Stimulated activated CD4-positive, alpha-beta T cell treated with anti-CD3 and anti-CD28 coated beads, TNF-alpha, amount 100 ng/mL, for 24 hours (primary cell): ENCODE results near the gene GLI1.
A peak's percentile ranks its signal among the peaks of the same experiment; 100 is the strongest.
"Not testable (repeated sequence)": the region's sequence is repeated elsewhere in the genome, so short reads cannot be mapped to it uniquely, and the experiment has no call there.

Experiments used
- DNase-seq, 3 experiments: peaks; one replicate each; pipeline ENCODE4 v3.0.0-alpha.2; 2020; ENCODE audit warnings: low read depth in 3 of 3

Gene GLI1

DNA sequence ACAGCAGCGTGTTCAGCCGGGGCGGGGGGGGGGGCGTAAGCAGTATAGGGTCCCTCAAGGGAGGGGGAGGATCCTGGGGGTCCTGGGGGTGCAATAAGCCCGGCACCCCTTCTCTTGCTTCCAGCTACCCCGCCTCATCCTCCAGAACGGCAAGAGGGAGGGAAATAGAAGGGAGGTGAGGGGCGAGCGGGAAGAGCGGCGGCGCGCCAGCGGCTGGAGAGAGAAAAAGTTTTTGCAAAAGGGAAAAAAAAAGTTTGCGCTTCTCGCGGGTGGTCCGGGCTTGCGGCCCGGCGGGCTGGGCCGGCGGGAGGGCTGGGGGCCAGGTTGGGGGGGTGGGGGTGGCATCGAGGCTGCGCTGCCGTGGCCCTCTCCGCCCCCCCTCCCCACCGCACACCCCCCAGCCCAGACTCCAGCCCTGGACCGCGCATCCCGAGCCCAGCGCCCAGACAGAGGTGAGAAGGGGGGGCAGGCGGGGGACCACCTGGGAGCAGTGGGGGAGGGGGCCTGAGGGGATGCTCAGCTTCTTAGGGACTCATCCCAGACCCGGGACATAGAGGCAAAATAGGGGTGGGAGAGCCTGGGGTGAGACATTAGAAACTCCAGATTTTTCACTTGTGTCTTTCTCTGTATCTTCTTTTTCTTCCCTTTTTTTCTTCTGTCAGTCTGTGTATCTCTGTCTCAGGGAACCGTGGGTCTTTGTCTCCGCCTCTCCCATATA, at the start of gene GLI1:
TSS of gene GLI1 (plus strand) at position 36 of the 718 bp plus-strand sequence. CDS start 3,907 bp downstream, outside the sequence.
- DNase-seq: no peak

DNA sequence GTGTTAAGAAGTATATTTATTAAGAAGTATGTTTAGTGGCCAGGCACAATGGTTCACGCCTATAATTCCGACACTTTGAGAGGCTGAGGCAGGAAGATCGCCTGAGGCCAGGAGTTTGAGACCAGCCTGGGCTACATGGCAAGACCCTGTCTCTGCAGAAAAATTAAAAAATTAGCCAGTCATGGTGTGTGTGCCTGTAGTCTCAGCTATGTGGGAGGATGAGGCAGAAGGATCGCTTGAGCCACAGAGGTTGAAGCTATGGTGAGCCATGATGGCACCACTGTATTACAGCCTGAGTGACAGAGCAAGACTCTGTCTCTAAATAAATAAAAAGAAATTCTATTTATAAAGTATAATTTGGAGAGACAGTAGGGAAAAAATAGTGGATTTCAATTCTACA, 49.1 kb upstream of the GLI1 start:
- no peak for DNase-seq

DNA sequence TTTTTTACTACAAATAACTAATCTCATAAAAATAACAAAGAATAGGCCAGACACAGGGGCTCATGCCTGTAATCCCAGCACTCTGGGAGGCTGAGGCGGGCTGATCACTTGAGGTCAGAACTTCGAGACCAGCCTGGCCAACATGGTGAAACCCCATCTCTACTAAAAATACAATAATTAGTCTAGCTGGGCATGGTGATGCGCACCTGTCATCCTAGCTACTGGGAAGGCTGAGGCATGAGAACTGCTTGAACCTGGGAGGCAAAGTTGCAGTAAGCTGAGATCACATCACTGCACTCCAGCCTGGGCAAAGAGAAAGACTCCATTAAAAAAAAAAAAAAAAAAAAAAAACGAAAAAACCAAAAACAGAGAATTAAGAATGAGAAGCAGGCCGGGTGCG, 45.4 kb upstream of the GLI1 start:
- not testable (repeated sequence) for DNase-seq

DNA sequence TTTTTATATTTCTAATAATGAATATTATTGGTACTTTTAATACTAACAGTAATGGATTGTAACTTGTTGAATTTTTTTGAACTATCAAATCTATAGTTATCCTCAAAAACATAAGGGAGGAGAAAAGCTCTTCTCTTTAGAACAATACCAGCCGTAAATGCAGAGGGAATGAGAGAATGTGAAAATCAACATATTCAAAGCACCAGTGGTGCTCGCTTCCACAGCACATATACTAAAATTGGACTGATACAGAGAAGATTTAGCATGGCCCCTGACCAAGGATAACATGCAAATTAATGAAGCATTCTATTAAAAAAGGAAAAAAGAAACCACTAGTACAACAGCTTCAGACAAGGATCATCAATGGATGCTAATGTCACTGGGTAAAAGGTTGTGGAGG, 44.5 kb upstream of the GLI1 start:
- DNase-seq: no peak

DNA sequence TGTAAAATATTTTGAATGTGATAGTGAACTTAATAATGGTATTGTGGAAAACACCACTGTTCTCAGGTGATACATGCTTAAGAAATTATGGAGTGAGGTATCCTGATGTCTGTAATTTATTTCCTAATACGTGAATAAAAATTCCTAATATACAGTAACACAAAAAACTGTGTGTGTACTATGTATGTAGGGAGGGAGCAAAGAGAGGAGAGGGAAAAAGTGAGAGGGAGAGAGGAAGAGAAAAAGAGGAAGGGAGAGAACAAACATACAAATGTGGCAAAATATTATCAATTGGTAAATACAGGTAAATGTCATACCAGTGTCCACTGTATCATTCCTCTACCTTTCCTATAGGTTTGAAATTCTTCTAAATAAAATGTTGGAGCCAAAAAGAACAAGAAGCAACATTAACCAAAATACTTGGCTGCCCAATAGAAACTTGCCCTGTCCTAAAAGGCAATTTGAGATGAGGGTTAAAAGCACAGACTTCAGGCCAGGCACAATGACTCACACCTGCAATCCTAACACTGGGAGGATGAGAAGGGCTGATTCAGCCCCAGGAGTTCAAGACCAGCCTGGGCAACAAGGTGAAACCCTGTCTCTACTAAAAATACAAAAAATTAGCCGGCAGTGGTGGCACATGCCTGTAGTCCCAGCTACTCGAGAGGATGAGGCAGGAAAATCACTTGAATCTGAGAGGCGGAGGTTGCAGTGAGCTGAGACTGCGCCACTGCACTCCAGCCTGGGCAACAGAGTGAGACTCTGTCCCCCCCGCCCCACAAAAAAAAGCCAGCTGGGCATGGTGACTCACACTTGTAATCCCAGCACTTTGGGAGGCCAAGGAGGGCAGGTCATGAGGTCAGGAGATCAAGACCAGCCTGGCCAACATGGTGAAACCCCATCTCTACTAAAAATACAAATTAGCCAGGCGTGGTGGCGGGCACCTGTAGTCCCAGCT, 43.3 kb upstream of the GLI1 start:
- no peak for DNase-seq

DNA sequence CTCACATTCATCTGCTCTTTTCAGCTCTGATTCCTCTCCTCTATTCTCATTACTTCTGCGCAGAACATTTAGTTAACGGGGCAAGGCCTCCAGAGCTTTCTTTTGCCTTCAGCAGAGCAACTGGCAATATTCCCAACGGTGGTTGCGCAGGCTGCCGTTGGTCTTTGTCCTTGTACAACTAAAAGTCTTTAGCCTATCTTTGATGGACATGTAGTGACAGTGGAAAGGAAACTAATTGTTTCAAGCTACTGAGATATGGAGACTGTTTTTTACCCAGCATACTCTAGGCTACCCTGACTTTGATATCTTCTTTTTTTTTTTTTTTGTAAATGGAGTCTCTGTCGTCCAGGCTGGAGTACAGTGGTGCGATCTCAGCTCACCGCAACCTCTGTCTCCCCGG, 41.3 kb upstream of the GLI1 start:
- DNase-seq: no peak

DNA sequence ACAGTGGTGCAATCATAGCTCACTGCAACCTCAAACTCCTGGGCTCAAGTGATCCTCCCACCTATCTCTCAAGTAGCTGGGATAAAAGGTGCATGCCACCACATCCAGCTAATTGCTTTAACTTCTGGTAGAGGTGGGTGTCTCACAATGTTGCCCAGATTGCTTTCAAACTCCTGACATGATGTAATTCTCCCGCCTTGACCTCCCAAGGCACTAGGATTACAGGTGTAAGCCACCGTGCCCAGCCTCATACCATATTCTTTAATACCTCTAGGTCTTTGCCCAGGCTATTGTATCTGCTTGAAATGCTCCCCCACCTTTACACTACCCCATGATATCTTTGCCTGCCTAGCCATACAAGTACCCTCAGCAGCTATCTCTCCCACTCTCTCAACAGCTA, 40.1 kb upstream of the GLI1 start:
- no peak for DNase-seq

DNA sequence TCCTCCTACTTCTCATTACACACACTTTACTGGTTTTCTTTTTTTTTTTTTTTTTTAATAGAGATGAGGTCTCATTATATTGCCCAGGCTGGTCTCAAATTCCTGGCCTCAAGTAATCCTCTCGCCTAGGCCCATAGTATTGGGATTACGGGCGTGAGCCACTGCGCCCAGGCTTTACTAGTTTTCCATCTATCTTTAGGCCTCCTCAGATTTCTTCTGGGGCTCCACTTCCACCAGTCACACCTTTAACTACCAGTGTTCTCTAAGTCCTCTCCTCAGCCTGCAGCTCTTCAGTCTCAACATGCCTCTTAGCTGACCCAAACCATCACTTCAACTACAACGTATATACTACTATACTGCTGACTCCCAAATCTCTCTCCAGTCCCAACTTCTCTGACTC, 39.1 kb upstream of the GLI1 start:
- no peak for DNase-seq

DNA sequence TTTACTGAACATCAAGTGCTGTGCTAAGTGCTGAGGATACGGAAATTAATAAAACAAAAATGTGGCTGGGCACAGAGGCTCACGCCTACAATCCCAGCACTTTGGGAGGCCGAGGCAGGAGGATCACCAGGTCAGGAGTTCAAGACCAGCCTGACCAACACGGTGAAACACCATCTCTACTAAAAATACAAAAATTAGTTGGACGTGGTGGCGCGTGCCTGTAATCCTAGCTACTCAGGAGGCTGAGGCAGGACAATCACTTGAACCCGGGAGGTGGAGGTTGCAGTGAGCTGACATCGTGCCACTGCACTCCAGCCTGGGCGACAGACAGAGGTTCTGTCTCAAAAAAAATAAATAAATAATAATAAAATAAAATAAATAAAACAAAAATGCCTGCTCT, 32.6 kb upstream of the GLI1 start:
- not testable (repeated sequence) for DNase-seq

DNA sequence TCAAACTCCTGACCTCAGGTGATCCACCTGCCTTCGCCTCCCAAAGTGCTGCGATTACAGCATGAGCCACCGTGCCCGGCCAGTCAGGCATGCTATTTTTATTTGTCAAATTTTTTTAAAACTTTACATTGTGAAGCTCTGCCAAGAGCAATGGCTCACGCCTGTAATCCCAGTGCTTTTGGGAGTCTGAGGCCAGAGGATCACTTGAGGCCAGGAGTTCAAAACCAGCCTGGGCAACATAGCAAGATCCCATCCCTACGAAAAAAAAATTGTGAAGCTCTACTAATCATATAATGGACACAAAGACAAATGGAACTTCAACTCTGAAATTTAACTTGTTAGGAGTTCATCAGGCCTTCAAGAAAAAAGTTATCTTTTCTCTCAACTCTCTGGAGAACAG, 30.6 kb upstream of the GLI1 start:
- DNase-seq: no peak

DNA sequence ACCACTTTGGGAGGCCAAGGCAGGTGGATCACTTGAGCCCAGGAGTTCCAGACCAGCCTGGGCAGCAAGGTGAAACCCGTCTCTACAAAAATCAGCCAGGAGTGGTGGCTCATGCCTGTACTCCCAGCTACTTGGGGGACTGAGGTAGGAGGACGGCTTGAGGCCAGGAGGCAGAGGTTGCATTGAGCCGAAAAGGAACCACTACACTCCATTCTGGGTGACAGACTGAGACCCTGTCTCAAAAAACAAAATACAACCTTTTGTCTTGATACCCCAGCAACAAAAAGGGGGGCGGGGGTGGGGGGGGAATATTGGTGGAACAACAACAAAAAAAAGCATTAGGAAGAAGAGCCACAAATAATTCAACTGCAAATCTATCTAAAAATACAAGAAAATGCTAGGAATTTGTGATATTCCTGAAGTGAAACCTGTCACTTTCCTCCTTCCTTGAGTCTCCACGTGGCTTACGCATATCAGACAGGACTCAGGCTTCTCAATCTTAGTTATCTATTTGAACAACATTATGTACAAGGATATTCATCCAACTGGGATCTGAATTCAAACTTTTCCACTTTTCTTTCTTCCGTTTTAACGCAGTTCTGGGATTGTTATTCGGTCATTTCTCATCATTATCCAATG, 30.0 kb upstream of the GLI1 start:
- DNase-seq: no peak

DNA sequence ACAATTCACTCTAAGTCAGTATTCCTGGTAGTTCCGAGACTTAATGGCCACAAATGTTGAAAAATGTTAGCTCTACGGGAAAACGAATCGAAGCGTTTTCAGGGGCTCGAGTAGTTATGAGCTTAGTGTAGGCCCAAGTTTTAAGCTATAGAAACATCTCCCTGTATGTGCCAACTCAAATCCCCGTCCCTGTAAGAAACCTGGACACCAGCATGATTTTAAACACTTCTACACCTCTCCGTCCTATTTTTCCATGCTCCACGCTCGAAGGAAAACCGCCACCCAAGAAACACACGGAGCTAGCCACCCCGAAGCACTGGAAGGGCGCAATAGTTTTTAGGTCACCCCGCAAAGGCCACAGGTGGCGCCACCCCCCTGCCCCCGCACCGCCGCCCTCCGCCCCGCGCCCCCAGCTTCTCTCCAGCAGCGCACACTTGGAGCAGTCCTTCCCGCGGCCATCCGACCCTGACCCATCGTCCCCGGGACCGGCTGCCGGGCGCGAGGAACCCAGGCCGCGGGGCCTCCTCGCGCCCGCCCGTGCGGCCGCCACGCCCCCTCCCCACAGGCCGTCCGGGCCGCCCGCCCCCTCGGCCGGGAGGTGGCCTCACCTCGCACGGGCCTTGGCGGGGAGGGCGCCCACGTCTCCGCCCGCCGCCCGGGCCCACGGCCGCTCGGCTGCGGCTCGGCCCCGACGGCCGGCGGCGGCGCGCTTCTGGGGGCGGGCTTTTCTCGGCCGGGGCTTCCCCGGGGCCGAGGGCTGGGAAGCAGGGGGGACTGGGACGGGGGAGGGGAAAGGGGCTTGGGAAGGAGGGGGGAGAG, 29.3 kb upstream of the GLI1 start:
- DNase-seq: peak in 1 of 3 experiments; percentile 18

DNA sequence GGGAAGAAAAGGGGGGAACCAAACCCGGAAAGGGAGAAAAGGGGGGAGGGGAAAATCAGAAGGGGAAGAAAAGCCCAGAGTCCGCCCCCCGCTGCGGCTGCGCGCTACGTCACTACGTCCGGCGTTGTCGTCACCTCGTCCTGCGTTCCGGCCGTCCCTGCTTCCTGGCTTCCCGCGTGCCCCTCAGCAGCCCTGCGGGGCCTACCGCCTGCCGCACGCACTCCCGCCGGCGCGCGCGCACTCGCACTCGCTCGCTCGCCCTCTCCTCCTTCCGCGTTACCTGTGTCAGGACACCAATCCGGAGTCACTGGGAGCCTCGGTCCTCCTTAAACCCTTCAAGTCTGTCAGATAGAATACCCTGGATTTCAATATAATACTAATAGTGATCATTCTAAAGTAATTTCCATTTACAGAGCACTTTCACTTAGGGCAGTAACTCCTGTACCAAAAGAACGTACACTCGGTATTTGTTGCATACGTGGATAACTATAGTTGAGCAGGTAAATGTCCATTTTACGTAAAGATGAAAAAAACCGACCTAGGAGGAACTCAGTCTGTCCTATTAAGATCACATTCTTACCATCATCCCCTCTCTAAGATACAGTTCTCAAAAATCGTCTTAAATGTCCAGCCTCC, 28.5 kb upstream of the GLI1 start, which contains the start of gene R3HDM2:
TSS of gene R3HDM2 (minus strand) at position 113 of the 636 bp plus-strand sequence. CDS start 120,615 bp downstream, outside the sequence.
- DNase-seq: peak; percentile 91 to 96 (median 95)

DNA sequence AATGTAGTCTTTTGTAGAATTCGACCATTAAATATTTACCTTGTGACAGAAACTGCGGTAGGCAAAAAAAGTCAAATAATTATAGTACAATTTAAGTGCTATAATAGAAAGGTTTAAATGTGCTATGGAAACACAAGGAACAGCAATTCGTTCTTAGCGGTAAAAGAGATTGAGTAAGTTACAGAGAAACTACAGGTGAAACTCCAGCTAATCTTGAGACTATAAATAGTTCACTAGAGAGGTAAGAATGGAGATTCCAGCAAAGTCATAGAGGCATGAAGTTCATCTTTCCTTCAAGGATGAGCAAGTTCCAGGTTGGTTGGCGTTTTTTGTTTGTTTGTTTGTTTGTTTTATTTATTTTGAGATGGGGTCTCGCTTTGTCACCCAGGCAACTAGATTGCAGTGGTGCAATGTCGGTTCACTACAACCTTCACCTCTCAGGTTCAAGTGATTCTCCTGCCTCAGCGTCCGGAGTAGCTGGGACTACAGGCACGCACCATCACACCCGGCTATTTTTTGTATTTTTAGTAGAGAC, 27.9 kb upstream of the GLI1 start:
- no peak for DNase-seq

DNA sequence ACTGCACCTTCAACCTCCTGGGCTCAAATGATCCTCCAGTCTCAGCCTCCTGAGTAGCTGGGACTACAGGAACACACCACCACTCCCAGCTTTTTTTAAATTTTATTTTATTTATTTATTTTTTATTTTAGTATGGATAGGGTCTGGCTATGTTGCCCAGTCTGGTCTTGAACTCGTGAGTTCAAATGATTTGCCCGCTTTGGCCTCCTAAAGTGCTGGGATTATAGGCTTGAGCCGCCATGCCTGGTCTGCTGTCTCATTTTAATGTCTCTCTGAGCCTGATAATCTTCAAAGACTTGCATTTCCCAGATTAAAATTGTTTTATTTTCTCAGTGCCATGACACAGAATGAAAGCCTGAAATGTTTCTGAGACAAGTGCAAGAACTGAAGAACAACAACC, 26.2 kb upstream of the GLI1 start:
- no peak for DNase-seq

DNA sequence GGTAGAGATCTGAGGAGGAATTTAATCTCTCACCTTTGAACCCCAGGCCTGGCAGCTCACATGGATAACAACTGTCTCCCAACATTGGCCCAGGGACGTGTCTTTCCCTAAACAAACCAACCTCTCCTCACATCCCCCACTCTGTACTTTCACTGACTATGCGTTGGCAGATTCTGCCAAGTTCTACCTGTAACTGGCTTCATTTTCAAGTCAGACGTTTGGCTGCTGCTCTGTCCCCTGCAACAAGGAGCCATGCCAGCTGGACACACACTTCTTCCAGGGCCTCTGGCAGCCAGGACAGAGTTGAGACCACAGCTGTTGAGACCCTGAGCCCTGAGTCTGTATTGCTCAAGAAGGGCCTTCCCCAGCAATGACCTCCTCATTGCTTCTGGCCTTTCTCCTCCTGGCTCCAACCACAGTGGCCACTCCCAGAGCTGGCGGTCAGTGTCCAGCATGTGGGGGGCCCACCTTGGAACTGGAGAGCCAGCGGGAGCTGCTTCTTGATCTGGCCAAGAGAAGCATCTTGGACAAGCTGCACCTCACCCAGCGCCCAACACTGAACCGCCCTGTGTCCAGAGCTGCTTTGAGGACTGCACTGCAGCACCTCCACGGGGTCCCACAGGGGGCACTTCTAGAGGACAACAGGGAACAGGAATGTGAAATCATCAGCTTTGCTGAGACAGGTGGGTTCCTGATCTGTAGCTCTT, 24.9 kb upstream of the GLI1 start, which contains the start of gene INHBC:
TSS of gene INHBC (plus strand) at position 268 of the 707 bp plus-strand sequence. CDS start at position 371, 103 bp downstream.
- DNase-seq: no peak

DNA sequence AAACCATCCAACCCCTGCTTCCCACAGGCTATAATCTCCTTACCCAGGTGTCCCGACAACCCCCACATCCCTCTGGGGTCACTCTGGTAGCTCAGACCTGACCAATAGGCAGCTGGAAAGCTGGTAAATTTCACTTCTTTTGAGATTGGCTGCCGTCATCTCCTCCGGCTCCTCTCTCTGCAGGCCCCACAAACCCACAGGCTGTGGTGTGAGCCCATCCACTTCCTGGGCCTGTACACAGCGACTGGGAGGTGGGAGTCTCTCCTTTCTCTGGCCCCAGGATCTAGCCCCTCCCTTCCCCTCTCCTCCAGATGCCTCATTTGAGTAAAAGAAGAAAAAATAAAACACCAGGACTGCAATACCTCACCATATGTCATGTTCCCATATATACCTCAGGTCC, 24.3 kb upstream of the GLI1 start:
- DNase-seq: no peak

DNA sequence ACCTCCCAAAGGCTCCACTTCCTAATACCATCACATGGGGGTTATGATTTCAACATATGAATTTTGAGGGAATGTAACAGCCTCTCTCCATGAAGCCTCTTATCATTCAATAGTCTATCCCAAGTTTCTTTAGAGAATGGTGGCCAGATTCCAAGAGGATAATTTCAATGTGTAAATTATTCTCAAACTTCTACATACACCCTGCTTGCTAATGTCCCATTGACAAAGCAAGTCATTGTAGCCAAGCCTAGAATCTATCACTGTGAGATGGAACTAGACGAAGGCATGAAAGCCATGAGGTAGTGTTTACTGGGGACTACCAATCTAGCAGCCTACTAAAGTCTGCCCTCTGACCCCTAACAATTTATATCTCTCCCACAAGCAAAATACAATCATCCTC, 21.2 kb upstream of the GLI1 start:
- no peak for DNase-seq

DNA sequence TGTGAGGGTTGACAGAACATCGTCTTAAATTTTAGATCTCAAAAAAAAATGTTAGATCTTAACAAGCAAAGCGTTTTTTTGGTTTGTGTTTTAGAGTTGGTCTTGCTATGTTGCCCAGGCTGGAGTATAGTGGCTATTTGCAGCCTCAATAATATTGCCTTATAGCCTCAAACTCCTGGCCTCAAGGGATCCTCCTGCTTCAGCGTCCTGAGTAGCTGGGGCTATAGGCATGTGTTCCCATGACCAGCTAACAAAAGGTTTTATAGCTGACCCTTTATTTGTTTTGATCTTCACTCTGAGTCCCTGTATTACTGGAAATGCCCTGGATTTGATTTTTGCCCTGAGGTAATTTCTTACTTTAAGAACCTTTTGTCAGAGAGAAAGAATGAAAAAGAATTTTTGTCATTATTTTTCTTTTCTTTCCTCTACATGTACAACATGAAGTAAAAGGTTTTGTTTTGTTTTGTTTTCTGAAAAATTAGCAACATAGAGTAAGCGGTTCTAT, 19.8 kb upstream of the GLI1 start:
- no peak for DNase-seq

DNA sequence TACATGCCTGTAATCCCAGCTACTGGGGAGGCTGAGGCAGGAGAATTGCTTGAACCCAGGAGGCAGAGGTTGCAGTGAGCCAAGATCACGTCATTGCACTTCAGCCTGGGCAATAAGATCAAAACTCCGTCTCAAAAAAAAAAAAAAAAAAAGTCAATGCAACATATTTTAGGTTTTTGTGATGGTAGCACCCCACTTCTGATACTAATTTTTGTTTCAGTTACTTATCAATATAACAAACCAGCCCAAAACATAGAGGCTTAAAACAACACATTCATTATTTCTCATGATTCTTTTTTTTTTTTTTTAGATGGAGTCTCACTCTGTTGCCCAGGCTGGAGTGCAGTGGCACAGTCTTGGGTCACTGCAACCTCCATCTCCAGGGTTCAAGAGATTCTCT, 18.2 kb upstream of the GLI1 start:
- not testable (repeated sequence) for DNase-seq
